HG03280 (cell line): ENCODE measurements around the gene BMPR1B.
"Not testable (repeated sequence)": the region's sequence is repeated elsewhere in the genome, so short reads cannot be mapped to it uniquely, and the experiment has no call there.

Experiments
- ATAC-seq: cut with Tn5 transposase; IDR thresholded peaks from one replicate; pipeline ENCODE4 v1.9.1; 2021; ENCODE audit warnings: mild to moderate bottlenecking, moderate library complexity; ENCODE audit not compliant: unreplicated experiment

BMPR1B gene

GRCh38 chr4:95020521-95020920 is 262.8 kb downstream of the BMPR1B start:
- no peak for ATAC-seq

- ATAC-seq = no peak
These were observed 263.3 kb downstream of the BMPR1B start for GRCh38 chr4:95021099-95021498.

- ATAC-seq = no peak
These were observed 265.4 kb downstream of the BMPR1B start for GRCh38 chr4:95023110-95023509.

- no peak for ATAC-seq
These were observed 270.3 kb downstream of the BMPR1B start for GRCh38 chr4:95027905-95028618.

- ATAC-seq = no peak
These were observed 281.0 kb downstream of the BMPR1B start for GRCh38 chr4:95038791-95039190.

- no peak for ATAC-seq
These were observed 286.6 kb downstream of the BMPR1B start for GRCh38 chr4:95044324-95044837.

GRCh38 chr4:95045429-95045828 is 287.7 kb downstream of the BMPR1B start:
- ATAC-seq = no peak

- ATAC-seq = no peak
These were observed 290.5 kb downstream of the BMPR1B start for GRCh38 chr4:95048296-95048695.

- no peak for ATAC-seq
These were observed 291.9 kb downstream of the BMPR1B start for GRCh38 chr4:95049551-95050233.

GRCh38 chr4:95050980-95051701 is 293.4 kb downstream of the BMPR1B start:
- no peak for ATAC-seq

- ATAC-seq = no peak
These were observed 293.9 kb downstream of the BMPR1B start for GRCh38 chr4:95051702-95052020.

- no peak for ATAC-seq
These were observed 301.2 kb downstream of the BMPR1B start for GRCh38 chr4:95058991-95059390.

GRCh38 chr4:95059663-95060062 is 301.9 kb downstream of the BMPR1B start:
- ATAC-seq = no peak

- no peak for ATAC-seq
These were observed 303.5 kb downstream of the BMPR1B start for GRCh38 chr4:95061220-95061619.

GRCh38 chr4:95061801-95062200 is 304.0 kb downstream of the BMPR1B start:
- not testable (repeated sequence) for ATAC-seq

GRCh38 chr4:95066050-95066449 is 308.3 kb downstream of the BMPR1B start:
- no peak for ATAC-seq

- ATAC-seq = no peak
These were observed 310.6 kb downstream of the BMPR1B start for GRCh38 chr4:95068401-95068800.

GRCh38 chr4:95068818-95069478 is 311.2 kb downstream of the BMPR1B start:
- no peak for ATAC-seq

- no peak for ATAC-seq
These were observed 314.1 kb downstream of the BMPR1B start for GRCh38 chr4:95071851-95072250.

GRCh38 chr4:95073646-95074045 is 315.9 kb downstream of the BMPR1B start:
- no peak for ATAC-seq

GRCh38 chr4:95077864-95078263 is 320.1 kb downstream of the BMPR1B start:
- ATAC-seq = no peak
